CD4-positive, alpha-beta T cell treated with Interleukin-21 for 1 hour (primary cell): Measurements from ENCODE around the gene ZMYM1.
"Not testable (repeated sequence)": the region's sequence is repeated elsewhere in the genome, so short reads cannot be mapped to it uniquely, and the experiment has no call there.

ENCODE experiments used
- DNase-seq: peaks from one replicate; pipeline ENCODE4 v3.0.0-alpha.2; 2020

ZMYM1 gene

DNA sequence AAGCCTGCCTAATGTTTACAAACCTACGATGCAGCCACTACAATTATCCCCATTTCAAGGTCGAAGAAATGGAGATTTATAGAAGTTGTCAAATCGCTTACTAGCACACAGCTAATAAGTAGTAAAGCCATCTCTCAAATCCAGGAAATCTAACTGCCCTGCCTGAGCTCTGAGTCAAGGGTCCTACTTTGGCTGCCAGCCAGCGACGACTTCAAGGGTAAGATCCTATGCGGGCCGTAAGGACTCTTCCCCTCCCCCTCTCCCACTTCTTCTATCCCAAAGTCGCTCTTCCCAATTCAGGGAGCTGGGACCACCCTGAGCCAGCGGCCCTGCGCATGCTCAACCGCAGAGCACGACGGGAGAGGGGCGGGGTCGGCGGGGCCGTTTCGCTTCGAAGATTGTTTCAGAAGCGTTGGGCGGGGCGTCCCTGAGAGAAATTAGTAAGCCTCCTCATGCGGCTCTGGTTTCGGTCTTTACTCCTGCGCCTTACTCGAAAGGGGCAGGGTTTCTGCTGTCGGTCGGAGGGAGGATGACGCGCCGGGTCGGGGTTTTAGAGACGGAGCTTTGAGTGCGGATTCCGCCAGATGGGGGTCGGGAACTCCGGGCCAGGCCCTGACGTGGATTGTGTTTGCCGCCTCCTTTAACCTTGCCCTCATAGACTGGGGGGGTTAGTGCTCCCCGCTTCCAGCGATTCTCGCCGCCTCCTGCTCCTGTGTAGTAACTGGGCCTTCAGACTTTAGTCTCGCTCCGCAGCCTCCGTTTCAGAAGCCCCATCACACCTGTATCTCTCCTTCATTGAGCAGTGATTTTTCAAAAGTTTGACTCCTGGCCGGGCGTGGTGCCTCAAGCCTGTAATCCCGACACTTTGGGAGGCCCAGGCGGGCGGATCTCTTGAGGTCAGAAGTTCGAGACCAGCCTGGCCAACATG, at the start of gene ZMYM1:
TSS of gene ZMYM1 (plus strand) at position 383 of the 928 bp plus-strand sequence. CDS start 14,603 bp downstream, outside the sequence.
- DNase-seq, result peak; percentile 81

DNA sequence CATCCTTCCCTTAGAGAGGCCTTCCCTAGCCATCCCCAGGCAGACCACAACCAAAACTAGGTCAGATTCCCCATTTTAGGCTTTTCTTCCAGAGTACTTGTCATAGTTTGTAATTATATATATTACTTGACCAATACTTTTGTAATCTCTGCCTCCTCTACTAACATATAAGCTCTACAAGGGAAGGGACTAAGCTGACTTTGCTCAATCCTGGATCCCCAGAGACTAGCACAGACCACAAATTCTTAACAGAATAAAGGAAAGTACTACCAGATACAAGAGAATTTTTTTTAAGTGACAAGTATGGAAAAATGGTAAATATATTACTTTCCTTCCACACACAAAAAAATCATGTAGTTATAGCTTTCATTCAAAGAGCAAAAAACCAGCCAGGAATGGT, 49.4 kb upstream of the ZMYM1 start:
- no peak for DNase-seq

DNA sequence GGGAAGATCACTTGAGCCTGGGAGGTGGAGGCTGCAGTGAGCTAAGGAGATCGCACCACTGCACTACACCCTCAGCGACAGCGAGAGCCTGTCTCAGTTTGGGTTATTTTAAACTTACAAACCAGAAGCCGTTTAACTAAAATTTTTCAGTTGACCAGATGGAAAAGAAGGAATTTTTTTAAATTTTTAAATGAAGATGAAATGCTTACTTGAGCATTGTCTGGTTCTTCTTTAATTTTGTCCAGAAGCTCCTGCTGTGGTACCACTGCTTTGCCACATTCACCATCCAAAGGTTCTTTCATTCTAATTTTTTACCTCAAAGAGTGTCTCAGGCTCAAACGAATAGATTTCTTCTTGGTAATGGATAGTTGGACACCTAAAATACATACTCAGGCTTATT, 48.8 kb upstream of the ZMYM1 start:
- DNase-seq, result no peak

GRCh38 chr1:35030756-35031446, 48.3 kb upstream of the ZMYM1 start:
- DNase-seq, result peak; percentile 28

- DNase-seq, result no peak
Observed at GRCh38 chr1:35032384-35032739, 46.8 kb upstream of the ZMYM1 start.

DNA sequence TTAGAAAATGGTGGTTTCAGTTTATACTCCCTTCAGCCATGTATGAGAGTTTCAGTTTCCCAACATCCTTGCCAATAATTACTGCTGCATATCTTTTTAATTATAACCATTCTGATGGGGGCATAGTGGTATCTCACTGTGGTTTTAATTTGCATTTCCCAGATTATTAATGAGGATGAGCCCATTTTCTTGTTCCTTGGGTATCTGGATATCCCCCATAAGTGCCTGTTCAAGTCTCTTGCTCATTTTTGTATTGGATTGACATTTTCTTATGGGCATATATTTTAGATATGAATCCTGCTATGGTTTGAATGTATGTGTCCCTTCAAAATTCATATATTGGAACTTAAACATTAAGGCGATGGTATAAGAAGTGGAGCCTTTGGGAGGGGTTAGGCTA, 45.8 kb upstream of the ZMYM1 start:
- DNase-seq, result no peak

DNA sequence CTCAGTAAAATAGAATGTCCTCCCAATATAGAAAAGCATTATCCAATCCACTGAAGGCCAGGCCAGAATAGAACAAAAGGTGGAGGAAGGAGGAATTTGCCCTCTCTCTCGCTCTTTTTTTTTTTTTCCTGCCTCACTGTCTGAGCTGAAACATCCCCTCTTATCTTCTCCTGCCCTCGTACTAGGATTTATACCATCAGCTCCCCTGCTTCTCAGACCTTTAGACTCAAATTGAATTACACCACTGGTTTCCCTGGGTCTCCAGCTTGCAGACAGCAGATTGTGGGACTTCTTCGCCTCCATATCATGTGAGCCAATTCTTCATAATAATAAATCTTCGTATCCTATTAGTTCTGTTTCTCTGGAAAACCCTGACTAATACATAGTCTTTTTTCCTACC, 42.6 kb upstream of the ZMYM1 start:
- DNase-seq, result no peak

DNA sequence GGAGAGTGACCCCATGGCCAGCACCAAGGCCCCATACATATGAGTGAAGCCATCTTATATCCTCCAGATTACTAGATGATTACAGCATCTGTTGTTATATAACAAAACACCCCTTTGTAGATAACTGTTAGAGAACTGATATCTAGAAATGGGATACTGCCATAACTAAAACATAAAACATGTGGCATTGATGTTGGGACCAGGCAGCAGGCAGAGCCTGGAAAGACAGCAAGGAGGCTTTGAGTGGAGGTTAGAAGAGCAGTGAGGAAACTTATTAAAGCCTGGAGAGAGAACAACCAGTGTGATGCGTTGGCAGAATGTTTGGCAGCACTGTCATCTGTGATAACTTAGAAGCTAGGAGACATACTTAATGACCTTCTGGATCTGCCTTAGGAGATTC, 42.0 kb upstream of the ZMYM1 start:
- no peak for DNase-seq

GRCh38 chr1:35038723-35039122, 40.5 kb upstream of the ZMYM1 start:
- no peak for DNase-seq

DNA sequence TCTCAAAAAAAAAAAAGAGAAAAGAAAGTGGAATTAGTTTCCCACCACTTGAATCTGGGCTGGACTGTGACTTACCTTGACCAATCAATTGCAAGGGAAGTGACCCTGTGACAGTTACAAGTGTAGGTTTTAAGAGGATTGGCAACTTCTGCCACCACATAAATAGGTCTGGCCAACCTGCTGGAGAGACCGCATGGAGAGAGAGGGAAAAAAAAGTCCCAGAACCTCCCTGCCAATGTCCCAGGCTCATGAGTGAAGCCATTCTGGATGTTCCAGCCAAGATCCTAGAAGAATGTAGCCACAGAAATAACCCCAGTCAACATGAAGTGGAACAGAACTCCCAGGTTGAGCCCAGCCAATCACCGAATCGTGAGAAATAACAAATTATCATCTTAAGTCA, 35.7 kb upstream of the ZMYM1 start:
- no peak for DNase-seq

- DNase-seq, result no peak
Observed at GRCh38 chr1:35044431-35044830, 34.8 kb upstream of the ZMYM1 start.

DNA sequence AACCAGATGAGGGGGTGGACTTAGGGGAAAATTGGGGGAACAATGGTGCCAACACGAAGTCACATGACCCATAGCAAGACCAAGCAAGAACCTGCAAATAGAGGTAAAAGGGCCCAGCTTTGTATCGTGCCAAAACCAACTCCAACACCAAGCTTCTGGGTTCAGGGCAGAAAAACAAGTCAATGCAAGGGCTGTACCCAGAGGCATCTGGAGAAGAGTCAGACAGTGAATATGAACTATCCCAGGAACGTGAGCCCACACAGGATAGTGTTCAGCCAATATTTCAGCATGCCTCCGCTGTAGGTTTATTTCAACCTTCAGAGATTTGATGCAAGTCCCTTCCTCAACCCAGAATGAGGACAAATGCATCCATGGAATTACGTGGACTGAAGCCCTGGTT, 32.5 kb upstream of the ZMYM1 start:
- no peak for DNase-seq

GRCh38 chr1:35047188-35047858, 31.9 kb upstream of the ZMYM1 start:
- no peak for DNase-seq

- DNase-seq, result no peak
Observed at GRCh38 chr1:35049116-35049515, 30.1 kb upstream of the ZMYM1 start.

- no peak for DNase-seq
Observed at GRCh38 chr1:35053433-35053832, 25.8 kb upstream of the ZMYM1 start.

GRCh38 chr1:35054282-35054681, 24.9 kb upstream of the ZMYM1 start:
- not testable (repeated sequence) for DNase-seq

DNA sequence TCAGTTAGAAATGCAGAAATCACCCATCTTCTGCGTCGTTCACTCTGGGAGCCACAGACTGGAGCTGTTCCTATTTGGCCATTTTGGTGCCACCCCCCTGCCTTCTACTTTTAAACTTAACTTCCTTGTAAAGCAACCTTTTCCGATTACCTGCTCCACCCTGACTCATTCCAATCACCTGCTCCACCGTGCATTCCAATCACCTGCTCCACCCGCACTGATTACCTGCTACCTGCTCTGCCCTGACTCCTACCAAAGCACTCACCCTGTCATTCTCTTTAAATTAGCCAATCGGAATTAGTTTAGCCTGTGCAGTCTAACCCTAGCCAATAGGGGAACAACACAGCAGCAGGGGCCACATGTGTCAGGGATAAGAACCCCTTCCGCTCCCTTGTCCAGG, 20.9 kb upstream of the ZMYM1 start:
- not testable (repeated sequence) for DNase-seq

DNA sequence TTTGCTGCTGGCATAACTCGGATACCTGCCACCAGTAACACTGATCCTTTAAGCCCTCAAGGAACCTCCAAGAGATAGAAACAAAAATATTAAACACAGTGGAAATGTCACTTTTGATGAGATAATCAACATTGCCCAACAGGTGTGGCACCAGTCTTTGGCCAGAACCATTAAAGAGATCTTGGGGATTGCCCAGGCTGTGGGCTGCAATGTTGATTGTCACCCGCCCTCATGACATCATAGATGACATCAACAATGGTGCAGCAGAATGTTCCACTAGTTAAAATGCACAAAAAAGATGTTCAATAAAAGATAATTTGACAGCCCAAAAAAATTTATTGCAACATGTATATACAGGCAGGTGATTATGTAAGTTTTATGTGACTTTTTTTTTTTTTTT, 20.2 kb upstream of the ZMYM1 start:
- DNase-seq, result no peak

DNA sequence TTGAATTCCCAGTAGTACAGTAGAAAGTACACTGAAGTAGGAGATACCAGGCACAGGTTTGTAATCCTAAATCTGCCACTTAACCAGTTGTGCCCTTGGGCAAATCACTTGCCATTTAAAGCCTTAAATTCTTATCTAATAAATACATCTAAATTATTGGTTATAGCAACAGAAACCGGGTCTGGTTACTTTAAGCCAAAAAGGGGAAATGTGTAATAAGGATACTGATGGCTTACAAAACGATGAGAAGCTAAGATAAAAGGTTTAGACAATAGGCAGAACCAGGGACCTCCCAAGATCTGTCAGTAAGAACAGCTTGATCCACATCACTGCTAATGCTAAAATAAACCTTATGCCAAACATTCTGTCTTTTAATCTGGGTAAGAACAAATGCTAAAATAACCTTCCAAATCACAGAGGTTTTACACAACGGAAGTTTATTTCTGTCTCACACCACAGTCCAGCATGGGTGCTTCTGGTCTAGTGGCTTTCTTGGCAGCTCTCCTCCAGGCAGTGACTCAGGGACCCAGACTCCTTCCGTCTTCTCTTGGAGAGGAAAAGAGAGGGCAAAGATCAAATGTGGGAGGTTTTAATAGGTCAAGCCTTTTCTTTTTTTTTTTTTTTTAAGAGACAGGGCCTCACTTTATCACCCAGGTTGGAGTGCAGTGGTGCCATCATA, 16.5 kb upstream of the ZMYM1 start:
- no peak for DNase-seq

DNA sequence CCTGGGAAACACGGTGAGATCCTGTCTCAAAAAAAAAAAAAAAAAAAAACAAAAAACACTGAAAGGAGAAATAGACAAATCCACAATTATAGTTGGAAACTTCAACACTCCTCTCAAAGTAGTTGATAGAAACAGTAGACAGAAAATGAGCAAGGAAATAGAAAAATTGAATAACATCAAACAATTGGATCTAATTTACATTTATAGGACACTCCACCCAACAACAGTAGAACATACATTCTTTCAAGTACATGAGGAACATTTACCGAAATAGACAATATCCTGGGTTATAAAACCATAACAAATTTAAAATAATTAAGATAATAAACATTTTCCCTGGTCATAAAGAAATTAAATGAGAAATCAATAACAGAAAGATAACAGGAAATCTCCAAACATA, 14.9 kb upstream of the ZMYM1 start:
- DNase-seq, result no peak

GRCh38 chr1:35069746-35070145, 9.4 kb upstream of the ZMYM1 start:
- DNase-seq, result no peak

DNA sequence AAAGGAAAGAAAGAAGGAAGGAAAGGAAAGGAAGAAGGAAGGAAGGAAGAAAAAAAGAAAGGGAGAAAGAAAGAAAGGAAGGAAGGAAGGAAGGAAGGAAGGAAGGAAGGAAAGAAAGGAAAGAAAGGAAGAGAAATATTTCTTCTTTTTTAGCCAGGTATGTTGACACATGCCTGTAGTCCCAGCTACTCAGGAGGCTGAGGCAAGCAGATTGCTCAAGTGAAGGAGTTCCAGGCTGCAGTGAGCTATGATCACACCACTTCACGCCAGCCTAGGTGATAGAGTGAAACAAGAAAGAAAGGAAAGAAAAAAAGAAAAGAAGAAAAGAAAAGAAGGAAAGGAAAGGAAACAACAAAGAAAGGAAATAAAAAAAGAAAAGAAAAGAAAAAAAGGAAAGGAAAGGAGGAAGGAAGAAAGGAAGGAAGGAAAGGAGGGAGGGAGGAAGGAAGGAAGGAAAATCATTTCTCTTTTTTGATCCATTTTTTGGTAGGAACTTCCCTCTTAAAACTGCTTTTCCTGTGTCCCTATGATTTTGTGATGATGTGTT, 5.8 kb upstream of the ZMYM1 start:
- DNase-seq, result no peak

GRCh38 chr1:35076426-35076825, 2.8 kb upstream of the ZMYM1 start:
- DNase-seq, result not testable (repeated sequence)
